ENCODE data around the gene RIMS1.

The RIMS1 gene

DNA sequence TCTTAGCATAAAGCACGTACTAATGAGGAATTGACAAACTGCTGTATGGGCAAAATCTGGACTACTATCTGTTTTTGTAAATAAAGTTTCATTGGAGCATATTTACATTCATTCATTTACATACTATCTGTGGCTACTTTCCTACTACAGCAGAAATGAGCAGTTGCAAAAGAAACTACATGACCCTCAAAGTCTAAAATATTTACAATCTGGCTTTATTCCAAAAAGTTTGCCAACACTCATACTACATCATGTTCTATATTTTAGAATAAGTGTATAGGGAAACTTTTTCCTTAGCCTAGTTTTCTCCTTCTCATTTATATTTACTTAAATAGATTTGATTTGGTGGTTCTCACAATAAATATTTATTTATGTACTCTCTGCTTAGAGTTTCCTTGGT lies 208.2 kb downstream of the RIMS1 start:
- DNase-seq (ENCODE audit: low read depth in 2 of 2), result no peak

DNA sequence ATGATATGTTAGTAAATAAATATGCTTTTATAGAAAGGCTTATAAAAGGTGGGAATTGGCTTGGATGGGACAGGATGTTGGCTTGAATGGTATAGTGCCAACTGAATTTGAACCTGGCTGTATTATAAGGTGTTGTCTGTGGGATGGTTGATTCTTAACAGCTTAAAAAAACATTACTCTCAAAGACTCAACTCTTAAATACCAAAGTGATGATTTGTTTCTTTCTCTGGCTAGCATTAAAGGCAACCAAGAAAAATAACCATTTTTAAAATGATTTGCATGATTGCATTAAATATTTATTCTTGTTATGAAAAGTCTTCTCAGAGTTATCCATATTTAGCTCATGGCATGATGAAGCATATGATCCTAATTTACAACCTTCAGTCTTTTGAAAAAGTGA lies 216.2 kb downstream of the RIMS1 start:
- DNase-seq (ENCODE audit: low read depth in 2 of 2), result no peak

DNA sequence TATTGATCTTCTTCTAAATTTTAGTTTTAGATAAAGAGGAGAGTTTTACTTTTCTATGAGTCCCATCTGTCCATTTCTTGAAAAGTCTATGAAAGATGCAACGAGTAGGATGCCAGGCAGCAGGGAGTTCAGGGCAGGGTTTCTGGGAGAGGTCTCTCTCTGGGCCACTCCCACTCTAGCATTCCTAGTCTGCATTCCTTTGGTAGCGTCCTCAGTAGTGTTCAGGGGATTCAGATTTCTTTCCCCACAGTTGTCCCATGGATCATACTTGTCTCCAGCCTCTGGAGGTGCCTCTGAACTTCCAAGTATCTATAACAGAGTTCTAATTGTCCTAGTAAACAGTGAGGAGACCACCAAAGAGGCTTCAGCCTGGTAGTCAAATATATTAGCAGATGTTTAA lies 225.3 kb downstream of the RIMS1 start:
- DNase-seq (ENCODE audit: low read depth in 2 of 2), result no peak

DNA sequence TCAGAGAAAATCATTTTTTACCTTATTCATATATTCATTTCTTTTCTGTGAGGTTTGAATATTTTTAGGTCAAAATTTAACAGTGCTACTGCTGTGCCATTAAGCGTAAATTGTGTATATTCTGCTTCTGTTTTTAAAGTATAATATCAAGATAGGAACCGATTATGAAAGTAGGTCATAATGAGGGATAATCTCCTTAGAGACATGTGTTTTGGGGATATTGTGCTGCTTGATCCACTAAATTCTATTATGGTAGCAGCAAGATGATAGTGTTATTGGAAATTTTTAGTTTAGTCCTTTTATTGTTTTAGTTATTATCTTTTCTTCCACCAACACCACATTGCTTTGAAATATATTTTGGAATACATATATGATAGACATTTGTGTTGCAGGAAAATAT lies 244.0 kb downstream of the RIMS1 start:
- DNase-seq (ENCODE audit: low read depth in 2 of 2), result no peak

DNA sequence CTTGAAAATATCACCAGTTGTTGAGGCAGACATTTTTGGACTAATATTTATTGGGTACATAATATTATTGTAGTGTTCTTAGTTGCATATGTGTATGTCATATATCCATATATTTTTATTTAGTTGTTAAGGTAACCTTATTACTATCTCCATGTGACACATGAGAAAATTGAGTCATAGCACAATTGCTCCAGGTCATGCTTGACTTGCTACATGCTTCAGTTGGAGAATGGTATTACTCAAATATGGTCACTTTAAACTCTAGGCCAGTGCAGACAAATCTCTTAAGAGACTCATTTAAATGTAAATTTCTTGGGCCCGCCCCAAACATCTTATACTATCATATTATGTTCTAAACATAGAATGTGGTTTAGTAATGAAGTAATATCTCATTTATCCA lies 246.1 kb downstream of the RIMS1 start:
- DNase-seq (ENCODE audit: low read depth in 2 of 2), result no peak

DNA sequence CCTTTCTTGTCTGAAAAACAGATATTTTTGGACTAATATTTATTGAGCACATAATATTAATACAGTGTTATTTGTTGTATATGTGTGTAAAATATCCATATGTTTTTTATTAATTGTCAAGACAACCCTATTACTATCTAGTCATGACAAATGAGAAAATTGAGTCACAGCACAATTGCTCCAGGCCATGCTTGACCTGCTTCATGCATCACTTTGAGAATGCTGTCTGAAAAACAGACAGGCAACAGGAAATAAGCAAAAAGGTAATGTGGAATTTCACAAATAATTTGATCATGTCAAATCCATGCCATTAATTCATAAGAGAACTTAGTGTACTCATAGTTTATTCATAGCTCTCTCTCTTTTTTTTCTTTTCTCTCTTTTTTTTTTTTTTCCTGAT lies 246.5 kb downstream of the RIMS1 start:
- DNase-seq (ENCODE audit: low read depth in 2 of 2), result no peak

DNA sequence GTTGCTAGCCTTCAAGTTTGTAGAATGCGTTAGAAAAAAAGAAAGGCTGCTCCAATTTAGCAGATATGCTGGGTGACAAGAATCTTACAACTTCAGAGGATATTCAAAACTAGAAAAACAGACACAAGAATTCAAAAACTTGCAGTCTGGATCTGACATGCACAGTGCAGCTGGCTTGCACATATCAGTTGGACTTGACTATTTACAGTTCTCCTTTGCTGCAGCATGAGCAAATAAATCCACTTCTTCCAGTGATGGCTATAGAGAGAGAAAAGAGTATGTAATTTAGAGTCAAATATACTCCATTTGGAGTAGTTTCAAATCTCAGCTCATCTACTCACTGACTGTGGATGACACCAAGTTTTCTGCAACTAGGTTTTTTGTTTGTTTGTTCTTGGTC lies 247.0 kb downstream of the RIMS1 start:
- no peak for DNase-seq (ENCODE audit: low read depth in 2 of 2)

DNA sequence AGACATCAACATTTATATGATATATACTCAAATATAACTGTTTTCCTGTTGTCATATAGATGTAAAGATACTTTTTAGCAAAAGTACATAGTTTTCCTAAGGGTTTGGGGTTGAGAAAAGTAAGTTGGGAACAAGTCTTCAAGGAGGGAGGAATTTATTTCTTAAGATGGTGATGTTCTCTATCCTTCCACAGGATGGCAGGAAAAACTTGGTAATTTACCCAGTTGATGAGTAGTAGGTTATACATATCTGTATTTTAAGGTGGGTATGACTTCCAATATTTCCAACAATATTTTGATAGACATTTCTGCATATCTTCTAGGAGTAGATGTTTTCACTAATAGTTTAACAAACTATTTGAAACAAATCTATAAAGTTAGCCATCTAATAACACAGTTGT lies 254.4 kb downstream of the RIMS1 start:
- DNase-seq (ENCODE audit: low read depth in 2 of 2), result no peak

DNA sequence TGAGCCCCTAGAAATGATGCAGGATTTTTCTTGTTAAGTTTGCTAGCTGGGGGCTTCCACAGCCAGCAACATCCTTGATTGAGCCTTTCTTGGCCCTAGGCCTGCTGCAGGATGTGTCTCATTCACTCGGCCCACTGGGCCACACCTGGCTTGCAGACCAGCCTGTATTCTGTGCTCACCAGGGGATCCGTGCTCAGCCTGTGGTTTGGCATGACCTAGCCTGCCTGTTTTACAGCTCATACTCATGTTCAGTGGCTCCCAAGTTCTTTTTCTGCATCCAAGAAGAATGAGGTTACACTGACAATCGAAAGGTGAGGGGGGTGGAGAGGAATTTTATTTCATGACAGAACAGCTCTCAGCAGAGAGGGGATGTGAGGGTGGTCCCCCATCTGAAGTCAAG lies 263.4 kb downstream of the RIMS1 start:
- no peak for DNase-seq (ENCODE audit: low read depth in 2 of 2)

DNA sequence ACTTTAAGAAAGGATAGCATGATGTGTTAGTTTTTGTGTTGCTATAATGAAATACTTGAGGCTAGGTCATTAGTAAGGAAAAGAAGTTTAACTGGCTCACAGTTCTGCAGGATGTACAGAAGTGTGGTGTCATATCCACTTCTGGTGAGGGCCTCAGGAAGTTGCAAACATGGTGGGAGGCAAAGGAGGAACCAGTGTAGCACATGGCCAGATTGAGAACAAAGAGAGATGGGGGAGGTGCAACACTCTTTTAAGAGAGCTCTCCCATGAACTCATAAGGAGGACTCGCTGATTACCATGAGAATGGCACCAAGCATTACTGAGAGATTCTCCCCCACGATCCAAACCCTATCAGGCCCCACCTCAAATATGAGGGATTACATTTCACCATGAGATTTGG lies 265.4 kb downstream of the RIMS1 start:
- DNase-seq (ENCODE audit: low read depth in 2 of 2), result no peak

DNA sequence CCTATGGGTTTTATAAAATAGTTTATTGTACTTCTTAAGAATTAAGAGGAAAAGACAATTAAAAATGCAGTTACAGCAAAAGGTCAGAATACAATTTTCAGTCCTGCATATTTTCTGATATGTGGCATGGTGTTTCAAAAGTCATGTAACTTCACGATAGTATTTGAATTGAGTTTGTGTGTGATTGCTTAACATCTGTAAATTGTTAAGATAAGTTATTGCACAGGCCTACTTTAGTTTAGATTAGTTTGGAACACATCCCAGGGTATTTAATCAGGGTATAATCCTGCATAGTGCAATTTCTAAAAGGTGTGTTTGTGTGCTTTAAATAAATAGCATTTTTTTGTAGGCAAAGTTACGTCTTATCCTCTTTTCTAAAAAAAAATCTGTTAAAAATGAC lies 289.6 kb downstream of the RIMS1 start:
- no peak for DNase-seq (ENCODE audit: low read depth in 2 of 2)

DNA sequence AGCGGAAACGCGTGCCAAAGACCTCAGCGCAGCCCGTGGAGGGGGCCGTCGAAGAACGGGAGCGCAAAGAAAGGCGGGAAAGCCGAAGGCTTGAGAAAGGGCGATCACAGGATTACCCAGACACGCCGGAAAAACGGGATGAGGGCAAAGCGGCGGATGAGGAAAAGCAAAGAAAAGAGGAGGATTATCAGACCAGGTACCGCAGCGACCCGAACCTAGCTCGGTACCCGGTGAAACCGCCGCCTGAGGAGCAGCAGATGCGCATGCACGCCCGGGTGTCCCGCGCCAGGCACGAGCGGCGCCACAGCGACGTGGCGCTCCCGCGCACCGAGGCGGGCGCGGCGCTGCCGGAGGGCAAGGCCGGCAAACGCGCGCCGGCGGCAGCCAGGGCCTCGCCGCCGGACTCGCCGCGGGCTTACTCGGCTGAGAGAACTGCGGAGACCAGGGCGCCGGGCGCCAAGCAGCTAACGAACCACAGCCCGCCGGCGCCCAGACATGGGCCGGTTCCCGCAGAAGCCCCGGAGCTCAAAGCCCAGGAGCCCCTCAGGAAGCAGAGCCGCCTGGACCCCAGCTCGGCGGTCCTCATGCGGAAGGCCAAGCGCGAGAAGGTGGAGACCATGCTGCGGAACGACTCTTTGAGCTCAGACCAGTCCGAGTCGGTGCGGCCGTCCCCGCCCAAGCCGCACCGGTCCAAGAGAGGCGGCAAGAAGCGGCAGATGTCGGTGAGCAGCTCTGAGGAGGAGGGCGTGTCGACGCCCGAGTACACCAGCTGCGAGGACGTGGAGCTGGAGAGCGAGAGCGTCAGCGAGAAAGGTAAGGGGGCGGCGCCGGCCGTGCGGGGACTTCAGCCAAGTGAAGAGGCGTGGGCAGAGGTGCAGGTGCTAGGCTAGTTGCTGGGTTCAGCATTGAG lies 296.2 kb downstream of the RIMS1 start:
- no peak for DNase-seq (ENCODE audit: low read depth in 2 of 2)

DNA sequence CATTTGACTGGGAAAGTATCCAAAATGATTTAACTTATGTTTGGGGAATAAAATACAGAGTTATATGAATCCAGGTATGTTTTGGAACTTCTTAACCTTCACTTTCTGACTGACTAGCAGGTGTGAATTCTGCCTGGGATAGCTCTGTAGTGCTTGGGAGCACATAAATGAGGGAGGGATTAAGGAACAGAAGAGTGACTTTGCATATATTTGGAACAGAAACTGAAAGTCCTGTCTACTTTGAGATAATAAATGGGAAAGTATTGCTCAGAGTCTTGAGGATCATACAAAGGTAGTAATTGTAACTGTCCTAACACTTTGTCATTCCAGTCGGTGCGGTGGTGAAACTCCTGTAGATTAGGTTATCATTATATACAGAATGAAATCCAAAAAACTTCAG lies 317.6 kb downstream of the RIMS1 start:
- DNase-seq (ENCODE audit: low read depth in 2 of 2), result no peak

DNA sequence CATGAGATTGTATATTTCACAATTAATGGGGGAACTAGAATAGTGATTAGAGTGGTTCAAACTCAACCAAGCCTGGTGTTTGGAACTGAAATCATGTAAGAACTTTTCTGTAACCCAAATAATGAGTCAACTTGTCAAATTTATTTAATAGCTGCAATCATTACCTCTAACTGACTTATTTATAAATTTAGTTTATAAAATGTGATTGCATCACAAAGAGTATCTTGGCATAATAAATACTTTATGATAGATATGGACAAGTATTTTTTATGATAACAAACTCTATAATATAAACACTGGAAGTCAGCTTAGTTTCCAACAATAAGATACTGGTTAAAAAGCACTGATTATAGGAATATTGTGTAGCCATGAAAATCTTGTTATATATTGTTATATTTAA lies 319.1 kb downstream of the RIMS1 start:
- no peak for DNase-seq (ENCODE audit: low read depth in 2 of 2)

DNA sequence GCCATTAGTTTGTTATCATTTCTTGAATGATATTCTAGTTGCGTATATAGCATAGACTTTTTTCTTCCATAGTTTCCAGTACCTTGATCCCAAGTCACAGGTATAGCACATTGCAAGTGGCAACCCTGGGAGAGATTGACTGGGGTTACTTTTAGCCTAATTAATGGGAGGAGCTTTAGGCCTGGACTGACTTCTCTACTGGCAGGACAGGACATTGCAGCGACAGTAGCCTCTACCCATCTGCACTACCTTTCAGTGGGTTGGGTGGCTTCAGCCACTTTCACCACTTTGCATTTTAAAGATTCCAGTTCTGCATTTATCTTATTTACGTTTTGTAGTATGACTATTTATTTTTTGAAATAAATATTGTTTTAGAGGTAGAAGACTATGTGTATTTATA lies 320.3 kb downstream of the RIMS1 start:
- DNase-seq (ENCODE audit: low read depth in 2 of 2), result no peak

DNA sequence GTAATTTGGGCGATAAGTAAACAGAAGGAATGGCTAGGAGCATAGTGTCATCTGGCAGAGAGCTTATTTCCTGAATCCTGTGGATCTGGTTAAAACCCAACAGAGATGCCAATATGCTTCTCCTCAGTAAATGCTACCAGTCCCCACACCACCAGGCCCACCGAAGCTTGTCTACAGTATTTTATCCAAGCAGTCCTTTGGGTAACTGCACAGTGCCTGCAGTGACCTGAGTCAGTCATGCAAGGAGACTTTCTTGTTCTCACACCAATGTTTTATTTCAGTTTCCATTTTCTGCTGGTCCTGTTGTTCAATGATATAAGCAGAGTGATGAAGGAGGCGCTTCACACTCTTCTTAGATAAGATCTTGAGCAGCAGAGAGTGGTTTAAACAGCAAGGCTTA lies 326.3 kb downstream of the RIMS1 start:
- DNase-seq (ENCODE audit: low read depth in 2 of 2), result no peak

DNA sequence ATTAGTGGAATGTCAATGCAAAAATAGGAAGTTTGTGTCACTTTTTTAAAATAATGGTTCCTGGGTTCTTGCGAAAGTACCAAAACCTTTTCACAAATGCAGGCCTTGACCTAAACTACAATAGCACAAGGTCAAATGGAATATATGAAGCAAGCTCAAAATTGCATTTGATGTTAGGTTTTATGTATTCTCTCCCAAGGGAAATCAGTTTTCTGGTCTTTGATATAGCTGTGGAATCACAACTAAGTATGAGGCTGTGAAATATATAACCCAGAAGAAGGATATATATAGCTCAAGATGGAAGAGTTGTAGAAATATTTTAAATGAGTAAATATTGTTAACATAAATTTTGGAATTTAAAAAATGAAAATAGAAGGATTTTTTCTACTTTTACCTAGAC lies 327.3 kb downstream of the RIMS1 start:
- no peak for DNase-seq (ENCODE audit: low read depth in 2 of 2)

DNA sequence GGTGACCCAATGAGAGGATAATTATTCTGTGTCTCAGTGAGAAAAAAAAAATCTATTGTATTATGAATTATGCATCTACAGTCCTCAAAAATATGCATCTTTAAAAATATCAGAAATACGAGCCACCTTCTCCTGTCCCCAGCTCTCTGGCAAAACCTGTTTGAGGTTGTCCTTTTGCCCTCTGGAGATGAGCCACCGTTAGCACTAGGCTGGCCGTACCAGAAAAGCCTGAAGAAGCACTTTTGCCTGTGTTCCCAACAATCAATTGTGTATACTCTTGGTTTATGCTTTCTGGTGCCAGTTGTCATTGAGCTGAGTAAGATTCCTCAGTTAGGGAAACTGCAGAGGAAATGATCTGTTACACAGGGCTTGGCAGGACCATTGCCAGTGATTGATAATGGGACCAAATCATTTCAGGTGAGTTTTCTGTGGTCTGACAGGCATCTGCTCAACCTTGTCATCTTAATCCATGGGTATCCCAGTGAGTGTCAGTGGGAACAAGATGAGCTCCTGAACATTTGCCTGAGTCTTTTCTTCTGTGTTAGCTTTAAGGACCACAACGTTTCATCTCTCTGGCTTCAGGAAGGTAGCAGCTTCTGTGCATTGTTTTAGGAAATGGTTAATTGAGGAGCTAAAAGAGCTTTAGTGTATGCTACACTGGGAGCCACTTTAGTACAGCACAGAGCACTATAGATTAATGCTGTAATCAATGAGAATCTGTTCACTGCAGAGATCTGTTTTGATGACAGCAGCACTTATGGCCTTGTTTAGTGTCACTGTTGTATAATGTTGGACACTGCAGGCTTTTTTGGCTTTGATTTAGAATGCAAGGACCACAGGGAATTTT lies 330.1 kb downstream of the RIMS1 start:
- DNase-seq (ENCODE audit: low read depth in 2 of 2), result no peak

DNA sequence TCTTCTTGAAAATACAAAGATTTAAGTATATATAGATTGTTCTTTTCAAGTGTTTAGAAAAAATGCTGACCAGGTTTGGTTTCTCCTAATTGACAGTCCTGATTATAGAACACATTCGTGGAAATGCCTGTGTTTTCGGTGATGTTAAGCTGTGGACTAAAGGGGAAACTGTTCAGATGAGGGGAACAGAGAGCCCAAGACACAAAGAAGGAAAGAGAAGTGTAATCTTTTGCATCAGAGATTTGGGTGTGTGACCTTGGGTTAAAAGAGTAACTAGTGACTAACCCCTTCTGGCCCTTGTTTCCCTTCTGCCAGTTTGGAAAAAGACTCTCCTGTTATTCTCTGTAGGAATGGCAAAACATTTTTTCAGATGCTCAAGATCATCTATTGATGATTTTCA lies 331.3 kb downstream of the RIMS1 start:
- DNase-seq (ENCODE audit: low read depth in 2 of 2), result no peak

DNA sequence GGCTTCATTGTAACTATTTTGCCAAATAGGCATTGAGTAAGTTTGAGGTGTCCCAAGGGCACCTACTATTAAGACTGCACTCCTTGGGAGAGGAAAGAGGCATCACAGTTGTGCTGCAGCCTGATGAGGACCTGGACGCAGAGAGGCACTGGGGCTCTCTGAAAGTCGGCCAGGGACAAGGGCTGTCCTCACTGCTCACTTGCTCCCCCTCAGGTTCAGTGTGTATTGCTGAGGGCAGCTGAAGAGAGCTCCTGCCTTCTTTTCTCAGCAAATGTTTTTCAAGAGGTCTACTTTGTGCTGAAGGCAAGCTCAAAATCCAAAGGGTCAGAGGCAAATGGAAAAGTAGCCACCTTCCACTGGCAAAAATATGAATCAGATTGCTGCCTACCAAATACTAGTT lies 331.8 kb downstream of the RIMS1 start:
- no peak for DNase-seq (ENCODE audit: low read depth in 2 of 2)

DNA sequence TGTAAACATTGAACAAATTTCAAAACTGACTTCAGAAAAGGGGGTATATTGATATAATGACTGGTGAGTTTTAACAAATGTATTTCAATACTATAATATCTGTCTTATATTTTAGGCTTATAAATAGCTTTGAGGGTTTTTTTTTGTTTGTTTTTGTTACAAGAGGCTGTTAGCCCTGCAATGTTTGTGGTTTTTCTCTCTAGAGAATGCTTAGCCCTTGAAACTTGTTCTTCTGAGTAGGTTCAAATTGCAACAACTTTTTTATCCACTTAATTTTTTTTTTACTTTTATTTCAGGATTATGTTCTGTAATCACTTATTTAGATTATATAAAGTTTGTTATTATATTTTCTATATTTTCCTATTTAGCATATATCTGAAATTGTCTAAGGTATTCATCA lies 333.2 kb downstream of the RIMS1 start:
- no peak for DNase-seq (ENCODE audit: low read depth in 2 of 2)

DNA sequence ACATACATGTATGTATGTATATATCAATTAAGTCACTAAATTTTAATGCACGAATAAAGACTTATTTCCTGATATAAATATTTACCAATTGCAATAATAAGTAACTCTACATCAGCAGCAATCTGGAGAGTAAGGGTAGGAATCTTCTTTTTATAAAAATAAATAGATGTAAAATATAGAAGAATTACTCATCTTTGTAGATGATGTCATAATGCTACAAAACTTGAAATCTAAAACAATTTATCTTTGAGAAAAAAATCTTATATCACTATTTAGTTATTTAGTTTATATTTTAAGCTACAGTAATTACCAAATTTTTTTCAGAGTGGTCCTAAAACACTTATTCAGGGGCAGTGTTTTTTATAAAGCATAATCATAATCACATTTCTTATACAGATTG lies 351.7 kb downstream of the RIMS1 start:
- DNase-seq (ENCODE audit: low read depth in 2 of 2), result no peak

DNA sequence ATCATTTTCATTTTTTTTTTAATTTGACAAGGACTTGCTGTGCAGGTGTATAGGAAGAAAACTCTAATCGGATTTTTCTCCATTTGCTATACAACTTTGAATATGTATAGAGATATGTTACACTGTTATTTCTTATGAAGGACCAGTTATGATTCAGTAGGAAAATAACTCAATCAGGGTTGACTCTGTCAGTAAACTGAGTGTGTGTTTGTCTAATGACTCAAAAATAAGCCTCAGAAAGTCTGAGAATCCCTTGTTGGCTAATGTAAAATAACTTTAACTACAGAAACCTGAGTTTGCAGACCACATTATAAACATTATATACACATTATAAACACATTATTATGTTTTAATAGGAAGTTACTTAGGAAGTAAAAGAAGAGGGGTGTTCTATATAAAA lies 352.6 kb downstream of the RIMS1 start:
- DNase-seq (ENCODE audit: low read depth in 2 of 2), result no peak
